Vagina (tissue), 2 donors: ENCODE measurements around the gene KDM4B. TPM values are rescaled to one million over a fixed set of nuclear protein-coding genes. Genes with fewer than 3 reads are reported as not detected.
"Not testable (repeated sequence)": the region's sequence is repeated elsewhere in the genome, so short reads cannot be mapped to it uniquely, and the experiment has no call there.

Experiments used
- DNase-seq, 2 donors: peaks; one replicate each; pipeline ENCODE4 v3.0.0-alpha.2; 2017; ENCODE audit errors: extremely low spot score in 2 of 2
- H3K27ac ChIP-seq: fragments of 200-600 bp; sonication (generic); one replicate; pipeline ENCODE4 v1.5.1; 2019
- H3K27me3 ChIP-seq: fragments of 200-600 bp; sonication (generic); one replicate; pipeline ENCODE4 v1.5.1; 2019
- H3K36me3 ChIP-seq, 2 donors: fragments of 200-600 bp; sonication (generic); one replicate each; pipeline ENCODE4 v1.5.1; 2017 to 2019
- H3K4me1 ChIP-seq: fragments of 200-600 bp; sonication (generic); one replicate; pipeline ENCODE4 v1.5.1; 2019
- H3K4me3 ChIP-seq, 2 donors: fragments of 200-600 bp; sonication (generic); 1 replicate in 1 of 2; 2 replicates in 1 of 2; pipeline ENCODE4 v1.5.1; 2016 to 2019
- H3K9me3 ChIP-seq: fragments of 200-600 bp; sonication (generic); one replicate; pipeline ENCODE4 v1.5.1; 2019
- POLR2A ChIP-seq, 2 donors: fragments of 450-650 bp; IDR thresholded peaks; one replicate each; pipeline ENCODE4 v1.6.1; 2017; ENCODE audit warnings: antibody characterized with exemption in 2 of 2, mild to moderate bottlenecking in 2 of 2, moderate library complexity in 2 of 2
- POLR2AphosphoS5 ChIP-seq, 2 donors: sonication (generic); formaldehyde crosslinking; IDR thresholded peaks; one replicate each; pipeline ENCODE4 v1.9.0; 2017; ENCODE audit warnings: antibody characterized with exemption in 2 of 2, mild to moderate bottlenecking in 2 of 2, low read depth in 1 of 2; ENCODE audit not compliant: insufficient read depth in 1 of 2
- intact Hi-C: fragments of 100-400 bp; cut with DNase I; formaldehyde crosslinking; loops from one replicate; pipeline ENCODE4 v1.15.1; 2023
- total RNA-seq: library from RNA; depleted of rRNA; stranded (reverse); fragments of >200 nt; gene quantifications from one replicate; pipeline ENCODE4 v1.2.3, GENCODE V29; 2016
- TF ChIP-seq, protein P1 (sequence below), 3 experiments: fragments of 450-650 bp in 2 of 3; fragments of 200-600 bp in 1 of 3; sonication (generic) in 1 of 3; IDR thresholded peaks; one replicate each; pipeline ENCODE4 v1.5.1; 2017 to 2019; ENCODE audit warnings: antibody characterized with exemption in 3 of 3, mild to moderate bottlenecking in 2 of 3, moderate library complexity in 2 of 3

Gene KDM4B
- total RNA-seq, 1 donor from 2014 or later: 59.7 TPM

DNA sequence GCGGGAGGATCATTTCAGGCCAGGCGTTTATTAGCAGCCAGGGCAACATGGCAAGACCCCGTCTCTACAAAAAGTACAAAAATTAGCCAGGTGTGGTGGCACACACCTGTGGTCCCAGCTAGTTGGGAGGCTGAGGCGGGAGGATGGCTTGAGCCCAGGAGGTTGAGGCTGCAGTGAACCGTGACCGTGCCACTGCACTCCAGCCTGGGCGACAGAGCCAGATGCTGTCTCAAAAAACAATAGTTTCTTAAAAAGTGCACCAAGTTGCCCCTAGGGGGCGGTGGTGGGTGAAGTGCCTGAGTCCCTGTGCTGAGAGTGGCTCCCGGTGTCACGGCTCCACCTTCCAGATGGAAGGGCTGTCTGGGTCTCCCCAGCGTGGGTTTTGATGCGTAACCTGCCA is 60.7 kb downstream of the KDM4B start:
- Histone ChIP-seq H3K27ac (peak overlapping the region; percentile 43), H3K4me1 (peaks cover 68% of the 10 kb centered on the region), H3K36me3 (peaks cover 0 to 14% of the 10 kb centered on the region in 2 donors)
- H3K27me3 ChIP-seq, DNase-seq, H3K4me3 ChIP-seq, H3K9me3 ChIP-seq, intact Hi-C loops: not testable (repeated sequence)
- TF ChIP-seq, protein P1, sequence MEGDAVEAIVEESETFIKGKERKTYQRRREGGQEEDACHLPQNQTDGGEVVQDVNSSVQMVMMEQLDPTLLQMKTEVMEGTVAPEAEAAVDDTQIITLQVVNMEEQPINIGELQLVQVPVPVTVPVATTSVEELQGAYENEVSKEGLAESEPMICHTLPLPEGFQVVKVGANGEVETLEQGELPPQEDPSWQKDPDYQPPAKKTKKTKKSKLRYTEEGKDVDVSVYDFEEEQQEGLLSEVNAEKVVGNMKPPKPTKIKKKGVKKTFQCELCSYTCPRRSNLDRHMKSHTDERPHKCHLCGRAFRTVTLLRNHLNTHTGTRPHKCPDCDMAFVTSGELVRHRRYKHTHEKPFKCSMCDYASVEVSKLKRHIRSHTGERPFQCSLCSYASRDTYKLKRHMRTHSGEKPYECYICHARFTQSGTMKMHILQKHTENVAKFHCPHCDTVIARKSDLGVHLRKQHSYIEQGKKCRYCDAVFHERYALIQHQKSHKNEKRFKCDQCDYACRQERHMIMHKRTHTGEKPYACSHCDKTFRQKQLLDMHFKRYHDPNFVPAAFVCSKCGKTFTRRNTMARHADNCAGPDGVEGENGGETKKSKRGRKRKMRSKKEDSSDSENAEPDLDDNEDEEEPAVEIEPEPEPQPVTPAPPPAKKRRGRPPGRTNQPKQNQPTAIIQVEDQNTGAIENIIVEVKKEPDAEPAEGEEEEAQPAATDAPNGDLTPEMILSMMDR (IDR thresholded peaks at IDR 0.05): peak in 1 of 3 experiments; percentile 16

DNA sequence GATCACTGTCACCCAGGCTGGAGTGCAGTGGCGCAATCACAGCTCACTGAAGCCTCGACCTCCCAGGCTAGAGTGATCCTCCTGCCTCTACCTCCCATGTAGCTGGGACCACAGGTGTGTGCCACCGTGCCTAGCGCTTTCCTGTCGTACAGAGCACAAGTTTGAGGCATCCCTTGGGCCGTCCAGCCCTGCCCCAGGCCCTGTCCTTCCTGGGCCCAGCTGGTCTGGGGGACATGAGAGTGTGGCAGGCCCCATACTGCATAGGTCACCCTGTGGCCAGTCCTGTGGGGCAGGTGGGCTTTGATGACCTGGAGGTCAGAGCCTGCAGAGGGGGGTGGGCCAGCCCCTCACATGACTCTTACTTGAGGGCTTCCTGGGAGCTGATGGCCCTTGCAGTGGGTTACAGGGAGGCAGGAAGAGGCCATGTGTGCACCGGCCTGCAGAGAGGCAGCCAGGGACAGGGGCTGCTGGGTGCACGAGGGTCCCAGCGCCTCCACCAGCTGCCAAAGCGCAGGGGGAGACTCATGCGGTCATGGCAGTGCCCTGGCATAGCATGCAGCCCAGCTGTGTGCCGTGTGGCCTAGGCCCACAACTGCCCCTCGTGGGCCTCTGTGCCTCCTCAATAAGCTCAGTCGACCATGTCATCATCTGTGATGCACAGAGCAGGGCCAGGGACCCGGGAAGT is 61.4 kb downstream of the KDM4B start:
- H3K27me3 ChIP-seq: no peaks in the 10 kb centered on the region
- intact Hi-C loops: loop anchor here (5.0 kb wide), 1 partner anchor 153 kb away; no protein-coding TSS in a partner anchor
- H3K27ac ChIP-seq: peak overlapping the region; percentile 43
- H3K4me3 ChIP-seq: no peak overlapping the region
- TF ChIP-seq POLR2A (IDR thresholded peaks at IDR 0.05): no peak
- TF ChIP-seq, protein P1 (IDR thresholded peaks at IDR 0.05): no peak
- TF ChIP-seq POLR2AphosphoS5 (IDR thresholded peaks at IDR 0.05; ENCODE audit: insufficient read depth in 1 of 2, low read depth in 1 of 2): no peak
- no peaks in the 10 kb centered on the region for H3K9me3 ChIP-seq
- no peak for DNase-seq
- H3K4me1 ChIP-seq: peaks cover 65% of the 10 kb centered on the region
- peaks cover 0 to 14% of the 10 kb centered on the region in 2 donors for H3K36me3 ChIP-seq

DNA sequence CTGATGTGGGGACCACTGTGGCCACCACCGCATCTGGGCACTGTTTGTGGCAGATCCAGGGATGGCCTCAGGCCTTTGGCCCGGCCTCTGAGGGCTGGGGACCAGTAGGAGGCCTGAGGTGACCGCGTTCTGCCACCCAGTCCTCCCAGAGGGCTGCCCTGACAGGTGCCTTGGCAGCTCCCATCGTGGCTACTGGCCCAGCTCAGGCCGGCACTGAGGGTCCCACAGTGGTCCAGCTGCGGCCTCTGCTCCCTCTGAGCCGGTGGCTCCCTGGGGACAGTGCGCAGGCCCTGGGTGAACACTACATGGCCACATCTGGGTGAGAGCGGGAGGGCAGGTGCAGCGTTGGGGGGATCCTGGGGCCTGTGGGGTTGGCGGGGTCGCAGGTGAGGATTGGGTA is 61.9 kb downstream of the KDM4B start:
- Histone ChIP-seq H3K27ac (peak overlapping the region; percentile 75), H3K9me3 (no peaks in the 10 kb centered on the region), H3K4me3 (no peak overlapping the region), H3K27me3 (no peaks in the 10 kb centered on the region), H3K36me3 (peaks cover 0 to 14% of the 10 kb centered on the region in 2 donors), H3K4me1 (peaks cover 66% of the 10 kb centered on the region)
- DNase-seq: no peak
- TF ChIP-seq POLR2A (IDR thresholded peaks at IDR 0.05): no peak
- TF ChIP-seq, protein P1 (IDR thresholded peaks at IDR 0.05): no peak
- intact Hi-C loops: loop anchor here (5.0 kb wide), 1 partner anchor 154 kb away; no protein-coding TSS in a partner anchor

DNA sequence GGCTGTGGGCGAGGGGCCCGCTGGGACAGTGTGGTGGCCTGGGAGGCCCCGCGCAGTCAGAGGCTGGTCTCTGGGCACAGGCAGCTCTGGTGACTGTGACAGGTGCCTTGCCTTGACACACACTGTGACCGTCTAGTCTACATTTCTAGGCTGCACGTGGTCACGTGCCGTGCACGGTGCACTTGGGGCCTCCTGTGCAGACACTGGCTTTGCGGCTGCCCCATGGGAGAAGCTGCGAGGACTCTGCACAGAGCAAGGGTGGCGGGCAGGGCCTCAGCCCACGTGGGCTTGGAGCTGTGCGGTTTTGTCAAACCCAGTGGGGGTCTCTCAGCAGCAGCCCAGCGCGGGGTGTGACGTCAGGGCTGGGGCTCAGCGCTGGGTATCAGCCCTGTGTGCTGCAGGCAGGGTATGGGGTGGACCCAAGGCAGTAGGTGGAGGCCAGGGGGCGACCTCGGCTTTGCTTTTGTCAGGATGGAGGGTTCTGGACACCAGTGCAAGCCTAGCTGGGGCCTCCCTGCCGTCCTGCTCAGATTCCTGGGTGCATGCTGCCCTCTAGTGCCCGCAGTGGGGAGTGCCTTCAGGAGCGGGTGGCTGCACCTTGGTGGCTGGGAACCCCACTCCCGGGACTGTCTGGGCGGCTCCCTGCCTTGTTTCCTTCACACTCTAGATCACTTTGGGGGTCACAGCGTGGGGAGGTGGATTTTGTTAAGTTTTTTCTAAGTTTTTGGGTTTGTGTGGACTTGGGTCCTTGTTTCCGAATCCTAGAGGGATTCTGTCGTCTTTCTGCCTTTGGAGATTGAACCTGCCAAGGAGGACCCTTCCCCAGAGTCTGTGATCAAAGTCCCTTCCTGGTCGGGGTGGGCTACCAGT is 62.6 kb downstream of the KDM4B start:
- no peak overlapping the region for H3K4me3 ChIP-seq
- H3K4me1 ChIP-seq: peaks cover 66% of the 10 kb centered on the region
- TF ChIP-seq POLR2AphosphoS5 (IDR thresholded peaks at IDR 0.05; ENCODE audit: insufficient read depth in 1 of 2, low read depth in 1 of 2) (peak in 1 of 2 donors; percentile 47), POLR2A (IDR thresholded peaks at IDR 0.05) (no peak)
- TF ChIP-seq, protein P1 (IDR thresholded peaks at IDR 0.05): peak; percentile 74 to 94 (median 91)
- peak overlapping the region; percentile 75 for H3K27ac ChIP-seq
- H3K36me3 ChIP-seq: peaks cover 0 to 14% of the 10 kb centered on the region in 2 donors
- H3K27me3 ChIP-seq: no peaks in the 10 kb centered on the region
- intact Hi-C loops: loop anchor here (5.0 kb wide), 1 partner anchor 154 kb away; no protein-coding TSS in a partner anchor
- DNase-seq: no peak
- no peaks in the 10 kb centered on the region for H3K9me3 ChIP-seq
